SIG-M5 (cell line): ENCODE results near the gene ZNF575.
"Not testable (repeated sequence)": the region's sequence is repeated elsewhere in the genome, so short reads cannot be mapped to it uniquely, and the experiment has no call there.

Experiments
- DNase-seq: peaks from one replicate; lab custom pipeline; 2025; lab: John Stamatoyannopoulos, UW

Gene ZNF575

GRCh38 chr19:43544077-43544476 is 11.1 kb downstream of the ZNF575 start:
- DNase-seq = no peak

GRCh38 chr19:43545276-43545675 is 12.3 kb downstream of the ZNF575 start:
- no peak for DNase-seq

GRCh38 chr19:43545981-43546380 is 13.0 kb downstream of the ZNF575 start:
- no peak for DNase-seq

- no peak for DNase-seq
These were observed 13.6 kb downstream of the ZNF575 start for GRCh38 chr19:43546581-43546980.

GRCh38 chr19:43547926-43548325 is 14.9 kb downstream of the ZNF575 start:
- not testable (repeated sequence) for DNase-seq

- DNase-seq = no peak
These were observed 15.7 kb downstream of the ZNF575 start for GRCh38 chr19:43548706-43549105.

GRCh38 chr19:43551399-43552197 is 18.6 kb downstream of the ZNF575 start:
- no peak for DNase-seq

- DNase-seq = no peak
These were observed 19.1 kb downstream of the ZNF575 start for GRCh38 chr19:43552198-43552450.

- no peak for DNase-seq
These were observed 19.6 kb downstream of the ZNF575 start for GRCh38 chr19:43552616-43553015.

GRCh38 chr19:43553656-43554055 is 20.7 kb downstream of the ZNF575 start:
- no peak for DNase-seq

GRCh38 chr19:43554317-43554895 is 21.4 kb downstream of the ZNF575 start:
- DNase-seq = no peak

- peak; percentile 7 for DNase-seq
These were observed 22.3 kb downstream of the ZNF575 start for GRCh38 chr19:43555185-43555770.

GRCh38 chr19:43560687-43561086 is 27.7 kb downstream of the ZNF575 start:
- no peak for DNase-seq

GRCh38 chr19:43561139-43561970 is 28.4 kb downstream of the ZNF575 start:
- DNase-seq = no peak

- no peak for DNase-seq
These were observed 29.3 kb downstream of the ZNF575 start for GRCh38 chr19:43562226-43562697.

- peak; percentile 96 for DNase-seq
These were observed 29.8 kb downstream of the ZNF575 start for GRCh38 chr19:43562698-43563241.

- no peak for DNase-seq
These were observed 30.9 kb downstream of the ZNF575 start for GRCh38 chr19:43563816-43564457.

GRCh38 chr19:43564800-43565199 is 31.8 kb downstream of the ZNF575 start:
- no peak for DNase-seq

- DNase-seq = no peak
These were observed 36.7 kb downstream of the ZNF575 start for GRCh38 chr19:43569657-43570056.

- DNase-seq = no peak
These were observed 37.3 kb downstream of the ZNF575 start for GRCh38 chr19:43570174-43570791.

- no peak for DNase-seq
These were observed 39.2 kb downstream of the ZNF575 start for GRCh38 chr19:43572171-43572588.
